ENCODE results near the gene KCNJ12.
"Not testable (repeated sequence)": the region's sequence is repeated elsewhere in the genome, so short reads cannot be mapped to it uniquely, and the experiment has no call there.

The KCNJ12 gene

GRCh38 chr17:21415166-21415990 is 39.2 kb downstream of the KCNJ12 start:
- H3K27me3 ChIP-seq (ENCODE audit: control insufficient read depth, insufficient read depth, low read length); H3K4me1 ChIP-seq (ENCODE audit: control insufficient read depth, insufficient read depth, low read length); H3K9ac ChIP-seq (ENCODE audit: low read depth, low read length); H3K36me3 ChIP-seq (ENCODE audit: control insufficient read depth, insufficient read depth, low read length); H3K4me3 ChIP-seq (ENCODE audit: low read depth, low read length); H3K9me3 ChIP-seq (ENCODE audit: control insufficient read depth, insufficient read depth, low read length): not testable (repeated sequence)

- H3K9ac ChIP-seq (ENCODE audit: low read depth, low read length); H3K4me3 ChIP-seq (ENCODE audit: low read depth, low read length); H3K9me3 ChIP-seq (ENCODE audit: control insufficient read depth, insufficient read depth, low read length); H3K27me3 ChIP-seq (ENCODE audit: control insufficient read depth, insufficient read depth, low read length); H3K4me1 ChIP-seq (ENCODE audit: control insufficient read depth, insufficient read depth, low read length); H3K36me3 ChIP-seq (ENCODE audit: control insufficient read depth, insufficient read depth, low read length): not testable (repeated sequence)
Observed at GRCh38 chr17:21416471-21416981, 40.4 kb downstream of the KCNJ12 start.

- H3K36me3 ChIP-seq (ENCODE audit: control insufficient read depth, insufficient read depth, low read length); H3K9me3 ChIP-seq (ENCODE audit: control insufficient read depth, insufficient read depth, low read length); H3K4me3 ChIP-seq (ENCODE audit: low read depth, low read length); H3K27me3 ChIP-seq (ENCODE audit: control insufficient read depth, insufficient read depth, low read length); H3K9ac ChIP-seq (ENCODE audit: low read depth, low read length); H3K4me1 ChIP-seq (ENCODE audit: control insufficient read depth, insufficient read depth, low read length): not testable (repeated sequence)
Observed at GRCh38 chr17:21417349-21417748, 41.2 kb downstream of the KCNJ12 start.

GRCh38 chr17:21417921-21418320 is 41.8 kb downstream of the KCNJ12 start:
- H3K36me3 ChIP-seq (ENCODE audit: control insufficient read depth, insufficient read depth, low read length) = no peaks in the 10 kb centered on the region
- no peaks in the 10 kb centered on the region for H3K4me1 ChIP-seq (ENCODE audit: control insufficient read depth, insufficient read depth, low read length)
- no peak overlapping the region for H3K9ac ChIP-seq (ENCODE audit: low read depth, low read length)
- H3K4me3 ChIP-seq (ENCODE audit: low read depth, low read length) = no peak overlapping the region
- H3K9me3 ChIP-seq (ENCODE audit: control insufficient read depth, insufficient read depth, low read length) = no peaks in the 10 kb centered on the region
- no peaks in the 10 kb centered on the region for H3K27me3 ChIP-seq (ENCODE audit: control insufficient read depth, insufficient read depth, low read length)

GRCh38 chr17:21418446-21419298 is 42.5 kb downstream of the KCNJ12 start:
- Histone ChIP-seq H3K36me3 (ENCODE audit: control insufficient read depth, insufficient read depth, low read length) (no peaks in the 10 kb centered on the region), H3K9ac (ENCODE audit: low read depth, low read length) (no peak overlapping the region), H3K27me3 (ENCODE audit: control insufficient read depth, insufficient read depth, low read length) (no peaks in the 10 kb centered on the region), H3K9me3 (ENCODE audit: control insufficient read depth, insufficient read depth, low read length) (no peaks in the 10 kb centered on the region), H3K4me3 (ENCODE audit: low read depth, low read length) (no peak overlapping the region), H3K4me1 (ENCODE audit: control insufficient read depth, insufficient read depth, low read length) (no peaks in the 10 kb centered on the region)

GRCh38 chr17:21419299-21420239 is 43.4 kb downstream of the KCNJ12 start:
- Histone ChIP-seq H3K4me1 (ENCODE audit: control insufficient read depth, insufficient read depth, low read length) (no peaks in the 10 kb centered on the region), H3K4me3 (ENCODE audit: low read depth, low read length) (no peak overlapping the region), H3K36me3 (ENCODE audit: control insufficient read depth, insufficient read depth, low read length) (no peaks in the 10 kb centered on the region), H3K9ac (ENCODE audit: low read depth, low read length) (no peak overlapping the region), H3K27me3 (ENCODE audit: control insufficient read depth, insufficient read depth, low read length) (no peaks in the 10 kb centered on the region), H3K9me3 (ENCODE audit: control insufficient read depth, insufficient read depth, low read length) (no peaks in the 10 kb centered on the region)

GRCh38 chr17:21420503-21421090 is 44.4 kb downstream of the KCNJ12 start:
- not testable (repeated sequence) for H3K4me1 ChIP-seq (ENCODE audit: control insufficient read depth, insufficient read depth, low read length); H3K9ac ChIP-seq (ENCODE audit: low read depth, low read length); H3K9me3 ChIP-seq (ENCODE audit: control insufficient read depth, insufficient read depth, low read length); H3K4me3 ChIP-seq (ENCODE audit: low read depth, low read length); H3K27me3 ChIP-seq (ENCODE audit: control insufficient read depth, insufficient read depth, low read length); H3K36me3 ChIP-seq (ENCODE audit: control insufficient read depth, insufficient read depth, low read length)

GRCh38 chr17:21421421-21422310 is 45.5 kb downstream of the KCNJ12 start:
- H3K36me3 ChIP-seq (ENCODE audit: control insufficient read depth, insufficient read depth, low read length); H3K9ac ChIP-seq (ENCODE audit: low read depth, low read length); H3K4me3 ChIP-seq (ENCODE audit: low read depth, low read length); H3K9me3 ChIP-seq (ENCODE audit: control insufficient read depth, insufficient read depth, low read length); H3K27me3 ChIP-seq (ENCODE audit: control insufficient read depth, insufficient read depth, low read length); H3K4me1 ChIP-seq (ENCODE audit: control insufficient read depth, insufficient read depth, low read length): not testable (repeated sequence)

GRCh38 chr17:21422311-21423189 is 46.4 kb downstream of the KCNJ12 start:
- not testable (repeated sequence) for H3K27me3 ChIP-seq (ENCODE audit: control insufficient read depth, insufficient read depth, low read length); H3K9ac ChIP-seq (ENCODE audit: low read depth, low read length); H3K36me3 ChIP-seq (ENCODE audit: control insufficient read depth, insufficient read depth, low read length); H3K9me3 ChIP-seq (ENCODE audit: control insufficient read depth, insufficient read depth, low read length); H3K4me1 ChIP-seq (ENCODE audit: control insufficient read depth, insufficient read depth, low read length); H3K4me3 ChIP-seq (ENCODE audit: low read depth, low read length)

- not testable (repeated sequence) for H3K9me3 ChIP-seq (ENCODE audit: control insufficient read depth, insufficient read depth, low read length); H3K9ac ChIP-seq (ENCODE audit: low read depth, low read length); H3K27me3 ChIP-seq (ENCODE audit: control insufficient read depth, insufficient read depth, low read length); H3K4me1 ChIP-seq (ENCODE audit: control insufficient read depth, insufficient read depth, low read length); H3K4me3 ChIP-seq (ENCODE audit: low read depth, low read length); H3K36me3 ChIP-seq (ENCODE audit: control insufficient read depth, insufficient read depth, low read length)
Observed at GRCh38 chr17:21423190-21423493, 47.0 kb downstream of the KCNJ12 start.

Measured in iPS-15b (cell line).